GM12874 (cell line): Measurements from ENCODE around the gene PRR5L.

Source experiments
- TF ChIP-seq, protein P1 (sequence below): IDR thresholded peaks from 2 replicates; pipeline ENCODE4 v1.5.1; 2011; ENCODE audit warnings: low read depth, mild to moderate bottlenecking, control low read depth, low read length, moderate library complexity; ENCODE audit not compliant: insufficient read depth

Gene PRR5L

DNA sequence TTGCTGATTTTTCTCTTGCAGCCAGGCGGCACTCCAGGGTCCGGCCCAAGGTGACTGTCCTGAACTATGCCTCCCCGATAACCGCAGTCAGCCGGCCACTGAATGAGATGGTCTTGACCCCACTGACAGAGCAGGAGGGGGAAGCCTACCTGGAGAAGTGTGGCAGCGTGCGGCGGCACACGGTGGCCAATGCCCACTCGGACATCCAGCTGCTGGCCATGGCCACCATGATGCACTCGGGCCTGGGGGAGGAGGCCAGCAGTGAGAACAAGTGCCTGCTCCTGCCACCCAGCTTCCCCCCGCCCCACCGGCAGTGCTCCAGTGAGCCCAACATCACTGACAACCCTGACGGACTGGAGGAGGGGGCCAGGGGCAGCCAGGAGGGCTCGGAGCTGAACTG lies 166.2 kb downstream of the PRR5L start:
- TF ChIP-seq, protein P1, sequence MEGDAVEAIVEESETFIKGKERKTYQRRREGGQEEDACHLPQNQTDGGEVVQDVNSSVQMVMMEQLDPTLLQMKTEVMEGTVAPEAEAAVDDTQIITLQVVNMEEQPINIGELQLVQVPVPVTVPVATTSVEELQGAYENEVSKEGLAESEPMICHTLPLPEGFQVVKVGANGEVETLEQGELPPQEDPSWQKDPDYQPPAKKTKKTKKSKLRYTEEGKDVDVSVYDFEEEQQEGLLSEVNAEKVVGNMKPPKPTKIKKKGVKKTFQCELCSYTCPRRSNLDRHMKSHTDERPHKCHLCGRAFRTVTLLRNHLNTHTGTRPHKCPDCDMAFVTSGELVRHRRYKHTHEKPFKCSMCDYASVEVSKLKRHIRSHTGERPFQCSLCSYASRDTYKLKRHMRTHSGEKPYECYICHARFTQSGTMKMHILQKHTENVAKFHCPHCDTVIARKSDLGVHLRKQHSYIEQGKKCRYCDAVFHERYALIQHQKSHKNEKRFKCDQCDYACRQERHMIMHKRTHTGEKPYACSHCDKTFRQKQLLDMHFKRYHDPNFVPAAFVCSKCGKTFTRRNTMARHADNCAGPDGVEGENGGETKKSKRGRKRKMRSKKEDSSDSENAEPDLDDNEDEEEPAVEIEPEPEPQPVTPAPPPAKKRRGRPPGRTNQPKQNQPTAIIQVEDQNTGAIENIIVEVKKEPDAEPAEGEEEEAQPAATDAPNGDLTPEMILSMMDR = no peak

DNA sequence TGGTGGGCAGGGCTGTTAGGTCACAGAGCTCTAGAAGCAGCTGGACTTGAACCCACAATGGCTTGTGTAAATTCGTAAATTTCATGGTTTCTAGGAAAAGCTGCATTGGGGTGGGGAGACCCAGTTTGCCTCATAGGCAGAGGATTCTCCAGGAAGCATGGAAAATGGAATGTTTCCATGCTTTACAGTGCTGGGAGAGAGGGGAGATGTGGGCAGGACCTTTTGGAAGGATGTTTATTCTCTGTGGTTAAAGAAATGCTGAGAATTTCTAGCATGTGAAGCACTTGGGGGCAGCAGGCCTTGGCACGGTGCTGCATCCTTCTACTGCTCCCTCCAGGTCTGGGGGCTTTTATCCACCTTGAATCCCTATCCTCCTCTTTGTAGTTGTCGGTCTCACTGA lies 167.7 kb downstream of the PRR5L start:
- TF ChIP-seq, protein P1 = no peak

DNA sequence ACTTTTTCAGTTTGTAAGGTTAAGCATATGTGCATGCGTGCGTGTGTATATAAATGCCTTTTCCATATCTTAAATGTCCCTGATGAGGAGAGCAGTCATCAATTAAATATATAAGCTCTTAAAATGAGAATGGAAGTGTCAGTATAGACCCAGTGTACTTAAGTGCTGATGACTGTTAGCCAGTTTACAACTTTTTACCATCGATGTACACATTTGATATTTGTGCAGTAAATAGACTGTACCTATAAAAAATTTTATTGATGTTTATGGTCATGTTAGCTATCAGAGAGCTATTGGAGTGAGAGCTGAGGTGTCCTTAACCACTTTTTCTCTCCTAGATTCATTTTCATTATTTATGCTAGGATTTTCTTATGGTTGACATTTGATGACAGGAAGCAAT lies 168.6 kb downstream of the PRR5L start:
- TF ChIP-seq, protein P1 = no peak

DNA sequence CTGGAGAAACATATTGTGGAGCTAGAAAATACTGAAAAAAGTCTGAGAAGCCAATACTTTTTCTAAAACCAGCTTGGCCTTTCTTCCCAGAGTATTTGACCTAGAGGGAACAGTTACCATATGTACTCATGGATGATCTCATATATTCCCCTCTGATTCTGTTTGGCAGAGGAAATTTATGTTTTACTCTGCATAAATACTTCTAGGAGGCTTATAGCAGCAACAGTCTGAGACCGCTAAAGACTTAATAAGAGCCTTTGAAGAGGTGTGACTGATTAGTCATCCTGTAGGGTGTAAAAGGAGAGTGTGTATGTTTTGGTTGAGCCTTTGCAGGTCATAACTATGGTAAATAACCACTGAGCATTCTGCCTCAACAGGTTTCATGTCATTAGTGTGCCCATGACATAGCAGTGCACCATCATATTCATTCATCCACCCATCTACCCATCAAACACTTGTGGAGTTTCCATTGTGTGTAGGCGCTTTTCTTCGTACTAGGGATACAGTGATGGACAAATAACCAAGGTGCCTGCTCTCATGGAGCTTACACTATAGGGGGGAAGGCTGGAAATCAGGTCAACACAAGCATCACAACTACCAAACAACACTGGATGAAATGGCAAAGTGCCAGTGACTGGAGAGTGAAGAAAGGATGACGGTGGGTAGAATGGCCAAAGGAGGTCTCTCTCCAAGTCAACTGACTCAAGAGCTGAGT lies 169.5 kb downstream of the PRR5L start:
- TF ChIP-seq, protein P1 = no peak

DNA sequence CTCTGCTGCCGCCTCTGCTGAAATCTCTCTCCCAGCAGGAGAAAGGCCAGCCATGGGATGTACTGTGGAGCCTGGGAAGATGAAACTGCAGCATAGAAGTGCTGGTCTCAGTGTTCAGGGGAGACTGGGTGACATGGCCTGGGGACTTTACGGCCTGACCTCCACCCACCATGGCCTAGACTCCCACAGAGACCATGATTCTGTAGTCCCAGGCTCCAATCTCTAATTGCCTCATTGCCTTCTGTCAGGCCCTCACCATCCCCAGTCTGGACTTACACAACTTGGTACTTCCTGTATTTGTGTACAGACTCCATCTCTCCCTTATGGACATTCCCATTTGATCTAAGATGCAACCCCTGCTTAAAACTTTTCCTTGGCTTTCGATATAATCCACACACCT lies 170.9 kb downstream of the PRR5L start:
- TF ChIP-seq, protein P1 = no peak

DNA sequence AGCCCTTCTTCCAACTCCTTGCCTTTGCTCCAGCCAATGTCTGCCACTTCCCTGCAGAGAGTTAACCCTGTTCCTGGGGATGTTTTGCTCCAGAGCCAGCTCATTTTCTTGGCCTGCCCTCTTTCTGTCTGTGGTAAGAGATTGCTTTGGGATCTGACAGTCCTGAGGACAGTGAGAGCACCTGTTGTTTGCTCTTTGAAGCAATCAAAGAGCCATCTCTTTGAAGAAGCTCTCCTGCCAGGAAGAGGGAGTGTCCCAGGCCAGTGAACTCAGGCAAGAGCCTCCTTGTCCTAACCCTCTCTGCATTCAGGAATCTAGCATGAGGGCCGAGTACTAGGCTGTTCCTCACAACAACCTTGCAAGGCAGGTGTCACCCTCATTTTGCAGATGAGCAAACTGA lies 171.8 kb downstream of the PRR5L start:
- TF ChIP-seq, protein P1 = no peak

DNA sequence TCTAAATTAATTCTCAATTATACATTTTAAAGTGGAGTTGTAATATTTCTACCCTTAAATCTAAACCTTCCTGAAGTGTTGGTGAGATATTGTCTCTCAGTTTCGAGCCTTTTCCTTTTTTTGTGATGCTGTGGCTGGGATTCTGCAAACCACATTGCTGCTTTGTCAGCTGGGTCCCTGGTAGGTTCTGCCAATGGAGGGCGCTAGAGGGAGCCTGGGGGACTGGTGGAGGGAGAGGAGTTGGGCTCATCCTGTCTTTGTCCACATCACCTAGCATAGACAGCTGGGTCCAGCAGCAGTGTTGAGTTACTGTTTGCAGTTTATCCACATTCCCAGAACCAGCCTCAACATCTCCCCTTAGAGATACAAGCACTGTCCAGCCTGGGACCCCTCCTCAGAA lies 173.0 kb downstream of the PRR5L start:
- TF ChIP-seq, protein P1 = peak; percentile 46
